NCI-H1930 (cell line): ENCODE results near the gene CPZ.

Source experiments
- DNase-seq, 2 experiments: peaks; one replicate each; lab custom pipeline; 2025; lab: John Stamatoyannopoulos, UW

Gene CPZ

GRCh38 chr4:8592366-8593263, at the start of gene CPZ:
TSS of gene CPZ (plus strand) at chr4:8592765. CDS start at chr4:8592834, 69 bp downstream.
- peak in 1 of 2 experiments; percentile 19 for DNase-seq

GRCh38 chr4:8542776-8543525, 49.6 kb upstream of the CPZ start:
- DNase-seq, result no peak

GRCh38 chr4:8543623-8544022, 48.9 kb upstream of the CPZ start:
- DNase-seq, result no peak

GRCh38 chr4:8544282-8544681, 48.3 kb upstream of the CPZ start:
- DNase-seq, result no peak

GRCh38 chr4:8544741-8545438, 47.7 kb upstream of the CPZ start:
- DNase-seq, result no peak

GRCh38 chr4:8545439-8545765, 47.2 kb upstream of the CPZ start:
- no peak for DNase-seq

- DNase-seq, result no peak
Observed at GRCh38 chr4:8546766-8547107, 45.8 kb upstream of the CPZ start.

- peak in 1 of 2 experiments; percentile 1 for DNase-seq
Observed at GRCh38 chr4:8547108-8547911, 45.3 kb upstream of the CPZ start.

GRCh38 chr4:8547912-8548730, 44.4 kb upstream of the CPZ start:
- no peak for DNase-seq

- DNase-seq, result no peak
Observed at GRCh38 chr4:8548731-8549351, 43.7 kb upstream of the CPZ start.

- DNase-seq, result no peak
Observed at GRCh38 chr4:8549352-8549931, 43.1 kb upstream of the CPZ start.

- no peak for DNase-seq
Observed at GRCh38 chr4:8550691-8551090, 41.9 kb upstream of the CPZ start.

- no peak for DNase-seq
Observed at GRCh38 chr4:8552024-8552423, 40.5 kb upstream of the CPZ start.

- no peak for DNase-seq
Observed at GRCh38 chr4:8552581-8553205, 39.9 kb upstream of the CPZ start.

GRCh38 chr4:8553216-8553615, 39.3 kb upstream of the CPZ start:
- no peak for DNase-seq

GRCh38 chr4:8553991-8554405, 38.6 kb upstream of the CPZ start:
- no peak for DNase-seq

- DNase-seq, result no peak
Observed at GRCh38 chr4:8554555-8555100, 37.9 kb upstream of the CPZ start.

- no peak for DNase-seq
Observed at GRCh38 chr4:8555716-8556115, 36.8 kb upstream of the CPZ start.

- DNase-seq, result no peak
Observed at GRCh38 chr4:8556341-8557150, 36.0 kb upstream of the CPZ start.
